ENCODE data around the gene PRRX2.

PRRX2 gene

DNA sequence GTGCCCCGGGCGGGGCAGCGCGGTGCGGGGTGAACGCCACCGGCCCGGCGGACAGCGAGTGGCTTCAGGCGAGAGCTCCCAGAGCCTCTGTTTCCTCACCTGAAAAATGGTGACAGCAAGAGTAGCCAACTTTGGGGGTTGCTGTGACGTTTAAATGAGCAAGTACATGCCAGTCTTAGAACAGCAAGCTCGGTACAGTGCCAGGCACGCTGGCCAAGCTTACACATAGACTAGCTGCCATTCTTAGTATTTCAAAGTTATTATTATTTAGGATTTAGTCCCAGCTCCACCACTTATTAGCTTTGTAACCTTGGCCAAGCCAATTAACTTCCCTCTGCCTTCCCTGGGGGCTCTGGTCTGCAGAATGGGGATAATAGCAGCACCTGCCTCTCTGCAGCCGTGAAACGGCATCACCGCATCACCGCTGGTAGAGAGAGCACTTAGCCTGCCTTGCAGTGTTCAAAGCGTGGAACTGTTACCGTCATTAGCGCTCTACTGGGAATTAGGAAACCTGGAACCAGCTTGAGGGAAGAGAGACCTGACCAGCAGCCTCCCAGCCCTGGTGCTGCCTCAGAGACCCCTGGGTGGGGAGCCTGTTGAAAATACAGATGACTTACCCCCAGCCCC, 44.7 kb upstream of the PRRX2 start, which contains the start of gene C9orf50:
C9orf50 (minus strand) TSS at position 433 of the 627 bp plus-strand sequence. CDS start 527 bp downstream, outside the sequence.
- TF ChIP-seq SNAI2 (CRISPR knock-in tag; IDR thresholded peaks at IDR 0.05) (no peak), ZNF565 (CRISPR knock-in tag; conservative IDR thresholded peaks at IDR 0.05; ENCODE audit: low read depth) (no peak), RARB (CRISPR knock-in tag; IDR thresholded peaks at IDR 0.05) (no peak), ARNTL (CRISPR knock-in tag; IDR thresholded peaks at IDR 0.05; ENCODE audit: borderline replicate concordance, low read depth) (no peak), ZC3H10 (CRISPR knock-in tag; IDR thresholded peaks at IDR 0.05) (no peak), CREB5 (CRISPR knock-in tag; IDR thresholded peaks at IDR 0.05; ENCODE audit: low read depth) (no peak)
- no peak for ATAC-seq

- no peak for TF ChIP-seq ZFP30 (CRISPR knock-in tag; IDR thresholded peaks at IDR 0.05)
- TF ChIP-seq TOX (CRISPR knock-in tag; IDR thresholded peaks at IDR 0.05; ENCODE audit: borderline replicate concordance) = no peak
- no peak for TF ChIP-seq ZC3H10 (CRISPR knock-in tag; IDR thresholded peaks at IDR 0.05)
- TF ChIP-seq SNAI2 (CRISPR knock-in tag; IDR thresholded peaks at IDR 0.05) = no peak
- no peak for TF ChIP-seq ZNF565 (CRISPR knock-in tag; conservative IDR thresholded peaks at IDR 0.05; ENCODE audit: low read depth)
- TF ChIP-seq RARB (CRISPR knock-in tag; IDR thresholded peaks at IDR 0.05) = no peak
- no peak for TF ChIP-seq ESRRG (CRISPR knock-in tag; IDR thresholded peaks at IDR 0.05)
- no peak for TF ChIP-seq CREB5 (CRISPR knock-in tag; IDR thresholded peaks at IDR 0.05; ENCODE audit: low read depth)
- TF ChIP-seq ISL1 (CRISPR knock-in tag; IDR thresholded peaks at IDR 0.05) = no peak
- TF ChIP-seq, protein P1, sequence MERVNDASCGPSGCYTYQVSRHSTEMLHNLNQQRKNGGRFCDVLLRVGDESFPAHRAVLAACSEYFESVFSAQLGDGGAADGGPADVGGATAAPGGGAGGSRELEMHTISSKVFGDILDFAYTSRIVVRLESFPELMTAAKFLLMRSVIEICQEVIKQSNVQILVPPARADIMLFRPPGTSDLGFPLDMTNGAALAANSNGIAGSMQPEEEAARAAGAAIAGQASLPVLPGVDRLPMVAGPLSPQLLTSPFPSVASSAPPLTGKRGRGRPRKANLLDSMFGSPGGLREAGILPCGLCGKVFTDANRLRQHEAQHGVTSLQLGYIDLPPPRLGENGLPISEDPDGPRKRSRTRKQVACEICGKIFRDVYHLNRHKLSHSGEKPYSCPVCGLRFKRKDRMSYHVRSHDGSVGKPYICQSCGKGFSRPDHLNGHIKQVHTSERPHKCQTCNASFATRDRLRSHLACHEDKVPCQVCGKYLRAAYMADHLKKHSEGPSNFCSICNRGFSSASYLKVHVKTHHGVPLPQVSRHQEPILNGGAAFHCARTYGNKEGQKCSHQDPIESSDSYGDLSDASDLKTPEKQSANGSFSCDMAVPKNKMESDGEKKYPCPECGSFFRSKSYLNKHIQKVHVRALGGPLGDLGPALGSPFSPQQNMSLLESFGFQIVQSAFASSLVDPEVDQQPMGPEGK (CRISPR knock-in tag; IDR thresholded peaks at IDR 0.05; ENCODE audit: borderline replicate concordance) = no peak
- no peak for TF ChIP-seq TCF4 (CRISPR knock-in tag; IDR thresholded peaks at IDR 0.05; ENCODE audit: borderline replicate concordance)
- no peak for TF ChIP-seq CSRNP3 (CRISPR knock-in tag; IDR thresholded peaks at IDR 0.05)
- ATAC-seq = no peak
These were observed 42.1 kb upstream of the PRRX2 start for GRCh38 chr9:129623331-129623730.

DNA sequence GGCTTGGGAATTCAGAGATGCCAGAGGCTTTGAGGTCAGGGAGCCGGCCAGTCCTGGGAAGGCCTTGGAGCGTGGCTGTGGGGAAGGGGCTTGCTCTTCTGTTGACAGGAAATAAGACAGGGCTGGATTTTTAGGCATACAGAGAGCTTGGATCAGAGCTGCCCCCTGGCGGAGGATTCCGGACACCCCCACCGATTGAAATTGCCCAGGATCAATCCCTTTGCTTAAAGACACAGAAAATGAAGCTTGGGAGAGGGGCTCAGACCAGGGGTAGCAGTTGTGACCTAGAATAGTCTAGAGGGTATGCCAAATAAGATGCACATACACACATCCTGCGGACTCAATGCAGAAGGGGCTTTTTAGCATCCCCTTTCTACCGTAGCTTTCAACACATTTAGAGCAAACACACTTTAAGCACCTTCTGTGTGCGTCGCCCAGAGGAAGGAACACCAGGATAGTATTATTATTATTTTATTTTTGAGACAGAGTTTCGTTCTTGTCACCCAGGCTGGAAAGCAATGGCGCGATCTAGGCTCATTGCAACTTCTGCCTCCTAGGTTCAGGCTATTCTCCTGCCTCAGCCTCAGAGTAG, 41.2 kb upstream of the PRRX2 start:
- ATAC-seq = peak; percentile 13; the same call in 1 of the 3 replicates
- TF ChIP-seq, protein P1 (CRISPR knock-in tag; IDR thresholded peaks at IDR 0.05; ENCODE audit: borderline replicate concordance) = no peak
- no peak for TF ChIP-seq ZFP3 (CRISPR knock-in tag; IDR thresholded peaks at IDR 0.05)
- no peak for TF ChIP-seq TOX (CRISPR knock-in tag; IDR thresholded peaks at IDR 0.05; ENCODE audit: borderline replicate concordance)
- no peak for TF ChIP-seq POU6F1 (CRISPR knock-in tag; IDR thresholded peaks at IDR 0.05; ENCODE audit: borderline replicate concordance, low read depth)
- no peak for TF ChIP-seq ZC3H10 (CRISPR knock-in tag; IDR thresholded peaks at IDR 0.05)
- no peak for TF ChIP-seq ESRRG (CRISPR knock-in tag; IDR thresholded peaks at IDR 0.05)
- no peak for TF ChIP-seq TCF4 (CRISPR knock-in tag; IDR thresholded peaks at IDR 0.05; ENCODE audit: borderline replicate concordance)
- no peak for TF ChIP-seq ZFP30 (CRISPR knock-in tag; IDR thresholded peaks at IDR 0.05)
- TF ChIP-seq ZNF70 (CRISPR knock-in tag; IDR thresholded peaks at IDR 0.05) = no peak
- TF ChIP-seq RARB (CRISPR knock-in tag; IDR thresholded peaks at IDR 0.05) = no peak
